Stimulated activated CD8-positive, alpha-beta memory T cell treated with anti-CD3 and anti-CD28 coated beads, Interleukin-7, amount 100 ng/mL, for 48 hours (primary cell): ENCODE data around the gene TMEM92.
"Not testable (repeated sequence)": the region's sequence is repeated elsewhere in the genome, so short reads cannot be mapped to it uniquely, and the experiment has no call there.

Experiments
- DNase-seq, 2 donors: peaks; one replicate each; pipeline ENCODE4 v3.0.0-alpha.2; 2020; ENCODE audit warnings: low read depth in 1 of 2; ENCODE audit errors: extremely low read depth in 1 of 2

The TMEM92 gene

DNA sequence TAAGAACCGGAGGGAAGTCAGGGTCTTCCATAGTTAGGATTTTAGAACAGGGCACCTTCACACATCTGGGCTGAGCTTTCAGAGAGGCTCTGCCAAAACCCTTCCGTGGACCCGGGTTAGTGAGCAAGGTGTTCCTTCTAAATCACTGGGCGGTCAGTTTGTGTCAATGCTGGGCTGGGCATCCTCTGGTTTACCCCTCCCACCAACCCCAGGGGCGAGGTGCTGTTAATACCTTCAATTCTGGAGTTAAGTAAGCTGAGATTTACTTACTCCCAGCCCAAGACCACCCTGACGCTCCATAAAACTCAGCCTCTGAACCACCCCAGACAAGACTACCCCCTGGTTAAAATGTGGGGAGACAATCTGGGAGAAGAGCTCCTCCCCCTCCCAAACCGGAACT lies 1.0 kb downstream of the TMEM92 start:
- no peak for DNase-seq

GRCh38 chr17:50276588-50277356 lies 2.5 kb downstream of the TMEM92 start:
- no peak for DNase-seq

DNA sequence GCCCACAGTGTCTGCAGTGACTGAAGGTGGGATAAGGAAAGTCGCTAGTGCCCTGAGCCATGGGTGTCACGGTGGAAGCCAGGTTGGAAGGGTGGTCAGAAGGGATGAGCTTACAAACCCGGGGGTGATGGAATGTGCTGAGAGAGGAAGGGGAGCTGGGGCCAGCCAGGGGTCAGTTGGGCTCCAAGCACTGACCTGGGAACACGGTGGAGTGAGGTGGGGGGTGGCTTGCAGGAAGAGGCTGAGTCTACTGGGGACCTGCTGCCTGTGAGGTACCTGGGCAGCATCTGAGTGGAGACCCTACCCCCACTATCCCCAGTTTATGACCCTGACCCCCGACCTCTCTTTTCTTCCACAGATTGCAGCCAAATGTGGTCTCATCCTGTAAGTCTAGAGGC lies 3.1 kb downstream of the TMEM92 start:
- no peak for DNase-seq

DNA sequence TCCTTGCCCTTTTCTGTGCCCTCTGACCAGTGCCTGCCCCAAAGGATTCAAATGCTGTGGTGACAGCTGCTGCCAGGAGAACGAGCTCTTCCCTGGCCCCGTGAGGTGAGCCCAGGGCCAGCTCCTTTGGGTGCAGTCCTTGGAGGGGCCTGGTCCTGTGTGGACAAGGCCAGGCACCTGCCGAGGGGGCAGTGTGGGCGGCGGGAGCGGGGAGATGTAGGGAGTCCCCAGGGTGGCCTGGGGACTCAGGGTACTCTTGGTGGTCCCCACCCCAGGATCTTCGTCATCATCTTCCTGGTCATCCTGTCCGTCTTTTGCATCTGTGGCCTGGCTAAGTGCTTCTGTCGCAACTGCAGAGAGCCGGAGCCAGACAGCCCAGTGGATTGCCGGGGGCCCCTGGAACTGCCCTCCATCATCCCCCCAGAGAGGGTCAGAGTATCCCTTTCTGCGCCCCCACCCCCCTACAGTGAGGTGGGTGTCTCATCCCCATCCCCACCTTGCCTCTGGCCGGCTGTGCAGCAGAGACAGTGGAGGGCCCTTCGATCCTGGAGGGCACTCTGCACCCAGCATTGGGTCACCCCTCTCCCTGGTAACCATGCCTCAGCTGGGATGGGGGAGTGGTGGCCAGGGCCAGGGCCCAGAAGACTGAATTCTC lies 4.4 kb downstream of the TMEM92 start:
- DNase-seq = no peak

- DNase-seq = no peak
These were observed 4.9 kb downstream of the TMEM92 start for GRCh38 chr17:50279181-50279526.

DNA sequence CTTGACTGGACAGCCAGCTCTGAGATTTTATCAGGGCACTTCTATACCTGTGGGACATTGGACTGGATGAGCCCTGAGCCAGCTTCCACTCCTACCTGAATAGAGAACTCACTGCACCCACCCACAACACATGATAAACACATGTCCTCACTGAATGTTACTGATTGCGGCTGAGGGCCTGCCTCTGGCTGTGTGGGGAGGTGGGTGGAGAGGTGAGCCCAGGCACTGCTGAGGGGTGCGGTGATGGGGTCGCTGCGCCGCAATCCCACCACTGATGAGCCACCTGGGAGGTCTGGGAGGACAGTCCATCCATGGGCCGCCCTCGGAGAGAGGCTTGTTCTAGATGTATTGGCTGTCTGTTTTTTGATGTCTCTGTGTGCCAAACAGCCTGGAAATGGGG lies 5.4 kb downstream of the TMEM92 start:
- DNase-seq = no peak

GRCh38 chr17:50280068-50280467 lies 5.8 kb downstream of the TMEM92 start:
- DNase-seq = no peak

- DNase-seq = no peak
These were observed 6.7 kb downstream of the TMEM92 start for GRCh38 chr17:50280801-50281441.

- no peak for DNase-seq
These were observed 7.6 kb downstream of the TMEM92 start for GRCh38 chr17:50281739-50282401.

DNA sequence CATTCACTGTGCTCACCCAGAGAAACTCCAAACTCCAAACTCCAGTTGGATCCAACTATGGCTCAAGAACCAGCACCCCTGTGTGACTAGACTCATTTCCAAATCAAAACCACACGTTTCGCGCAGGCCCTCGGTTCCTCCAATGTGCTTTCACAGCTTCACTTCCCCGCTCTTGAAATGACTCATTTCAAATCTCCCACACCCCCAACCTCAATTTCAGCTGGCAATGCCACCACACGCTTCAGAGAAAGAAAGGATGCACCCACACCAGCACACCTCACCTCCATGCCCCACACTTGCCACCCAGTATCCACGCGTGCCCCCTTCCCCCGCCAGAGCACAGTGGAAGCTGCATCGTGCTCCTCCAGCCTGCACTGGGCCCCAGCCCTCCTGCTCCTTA lies 9.0 kb downstream of the TMEM92 start:
- DNase-seq = peak; percentile 13 to 38

GRCh38 chr17:50283714-50284113 lies 9.4 kb downstream of the TMEM92 start:
- no peak for DNase-seq

- DNase-seq = no peak
These were observed 11.7 kb downstream of the TMEM92 start for GRCh38 chr17:50285941-50286340.

DNA sequence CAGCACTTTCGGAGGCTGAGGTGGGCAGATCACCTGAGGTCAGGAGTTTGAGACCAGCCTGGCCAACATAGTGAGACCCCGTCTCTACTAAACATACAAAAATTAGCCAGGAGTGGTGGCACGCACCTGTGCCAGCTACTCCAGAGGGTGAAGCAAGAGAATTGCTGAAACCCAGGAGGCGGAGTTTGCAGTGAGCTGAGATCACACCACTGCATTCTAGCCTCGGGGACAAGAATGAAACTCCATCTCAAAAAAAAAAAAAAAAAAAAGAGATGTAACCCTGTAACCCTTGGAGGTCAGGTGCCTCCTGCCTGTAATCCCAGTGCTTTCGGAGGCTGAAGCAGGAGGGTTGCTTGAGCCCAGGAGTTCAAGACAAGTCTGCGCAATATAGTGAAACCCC lies 13.0 kb downstream of the TMEM92 start:
- not testable (repeated sequence) for DNase-seq

DNA sequence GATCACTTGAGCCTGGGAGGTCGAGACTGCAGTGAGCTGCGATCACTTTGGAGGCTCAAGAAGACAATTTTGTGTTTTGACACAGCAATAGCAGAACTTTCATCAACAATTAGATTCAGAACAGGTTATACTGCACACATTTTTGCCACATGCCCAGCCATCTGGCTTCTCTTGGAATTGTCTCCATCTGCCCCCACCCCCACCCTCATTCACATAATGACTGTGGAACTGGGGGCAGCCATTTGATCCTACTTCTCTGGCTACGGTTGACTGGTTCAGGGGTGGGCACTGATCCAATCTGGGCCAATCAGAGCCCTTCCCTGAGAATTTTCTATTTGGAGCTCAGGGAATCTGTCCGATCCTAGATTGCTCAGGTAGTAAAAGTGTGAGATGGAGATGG lies 14.0 kb downstream of the TMEM92 start:
- no peak for DNase-seq

- DNase-seq = no peak
These were observed 15.0 kb downstream of the TMEM92 start for GRCh38 chr17:50289278-50289677.

- peak; percentile 8 to 22 for DNase-seq
These were observed 15.9 kb downstream of the TMEM92 start for GRCh38 chr17:50289991-50290702.

DNA sequence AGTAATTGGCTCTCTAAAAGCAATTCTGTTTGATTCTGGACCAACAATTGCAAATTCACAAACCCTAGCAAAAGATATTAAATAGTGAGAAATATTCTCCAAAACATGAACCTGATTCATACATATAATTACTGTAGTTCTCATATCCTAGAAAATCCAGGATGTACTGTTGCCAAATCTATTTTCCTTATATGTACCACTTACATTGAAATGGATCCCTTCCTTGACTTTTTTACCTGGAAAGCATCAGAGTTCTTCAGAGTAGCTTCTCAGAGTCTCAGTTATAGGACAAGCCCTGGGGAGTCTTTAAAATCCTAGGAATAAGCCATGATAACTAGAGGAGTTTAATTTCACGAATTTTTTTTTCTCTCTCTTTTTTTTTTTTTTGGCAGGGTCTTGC lies 16.7 kb downstream of the TMEM92 start:
- no peak for DNase-seq

- no peak for DNase-seq
These were observed 18.2 kb downstream of the TMEM92 start for GRCh38 chr17:50292465-50292864.

DNA sequence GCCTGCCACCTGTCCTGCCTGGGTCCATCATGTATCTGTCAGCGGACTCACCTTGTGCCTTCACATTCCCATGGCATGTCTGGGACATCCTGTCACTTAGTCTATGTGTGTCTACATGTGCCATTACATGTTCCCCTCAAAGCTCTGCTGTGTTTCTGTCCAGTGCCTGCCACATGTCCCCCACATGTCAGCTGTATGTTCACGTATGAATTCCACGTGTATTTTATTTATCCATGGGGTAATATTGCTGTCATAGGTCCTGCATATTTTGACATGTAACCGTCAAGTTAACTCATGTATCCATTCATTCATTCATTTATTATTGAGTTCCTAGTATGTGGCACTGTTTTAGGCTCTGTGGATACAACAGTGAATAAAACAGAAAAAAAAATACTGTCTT lies 20.8 kb downstream of the TMEM92 start:
- no peak for DNase-seq

- DNase-seq = peak; percentile 47 to 69
These were observed 23.2 kb downstream of the TMEM92 start for GRCh38 chr17:50297407-50297865.

DNA sequence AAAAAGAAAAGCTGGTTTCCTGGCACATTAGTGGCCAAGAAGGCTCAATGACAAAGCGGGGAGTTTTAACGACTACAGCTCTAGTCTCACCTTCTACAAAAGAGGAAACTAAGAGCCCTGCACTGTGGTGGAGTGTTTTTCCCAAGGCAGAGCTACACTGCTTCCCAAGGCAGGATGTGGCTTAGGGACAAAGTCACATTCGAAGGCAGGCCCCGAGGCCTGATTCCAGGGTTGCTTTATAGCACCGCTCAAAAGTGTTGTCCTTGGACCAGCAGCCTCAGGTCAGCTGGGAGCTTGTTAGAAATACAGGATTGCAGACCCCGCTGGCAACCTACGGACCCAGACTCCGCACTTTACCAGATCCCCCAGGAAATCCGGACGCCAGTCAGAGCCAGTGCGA lies 23.8 kb downstream of the TMEM92 start:
- no peak for DNase-seq
